WTC11 (cell line): ENCODE measurements around the gene BAIAP2L2. TPM values are rescaled to one million over a fixed set of nuclear protein-coding genes. Genes with fewer than 3 reads are reported as not detected.

Source experiments
- ATAC-seq: fragments of 200-7000 bp; cut with Tn5 transposase; 2 replicates; pipeline ENCODE4 v1.10.0; 2021; ENCODE audit warnings: mild to moderate bottlenecking, moderate library complexity
- CTCF ChIA-PET: fragments of 300-600 bp; sonication (Branson Sonifier 250); formaldehyde crosslinking; loops from one replicate; lab custom pipeline; 2021; ENCODE audit warnings: antibody characterized with exemption; lab: Charles Lee
- POLR2A ChIA-PET: fragments of 350-600 bp; sonication (Branson Sonifier 250); formaldehyde crosslinking; loops from one replicate; lab custom pipeline; 2021; ENCODE audit warnings: antibody characterized with exemption; lab: Charles Lee
- DNase-seq: peaks from one replicate; pipeline ENCODE4 v3.0.0; 2021; ENCODE audit warnings: low spot score
- H3K27ac Mint-ChIP-seq: 2 replicates; pipeline ENCODE4 v1.8.0; 2021; ENCODE audit warnings: mixed read lengths
- H3K27me3 Mint-ChIP-seq: 2 replicates; pipeline ENCODE4 v1.8.0; 2021; ENCODE audit warnings: low read depth, mild to moderate bottlenecking, moderate library complexity, mixed read lengths
- H3K36me3 Mint-ChIP-seq: 2 replicates; pipeline ENCODE4 v1.8.0; 2021; ENCODE audit warnings: mixed read lengths
- H3K4me1 Mint-ChIP-seq: 2 replicates; pipeline ENCODE4 v1.8.0; 2022; ENCODE audit warnings: mixed read lengths
- H3K4me3 Mint-ChIP-seq: 2 replicates; pipeline ENCODE4 v1.8.0; 2021; ENCODE audit warnings: mild to moderate bottlenecking, moderate library complexity, mixed read lengths
- H3K9me3 Mint-ChIP-seq: 2 replicates; pipeline ENCODE4 v1.8.0; 2021; ENCODE audit warnings: mixed read lengths
- AR ChIP-seq: fragments of 250-450 bp; sonication (Bioruptor Pico); IDR thresholded peaks from 2 replicates; pipeline ENCODE4 v1.9.0; 2021; ENCODE audit warnings: mild to moderate bottlenecking
- ATF2 ChIP-seq: sonication (generic); formaldehyde crosslinking; IDR thresholded peaks from 2 replicates; pipeline ENCODE4 v1.8.1; 2022; ENCODE audit warnings: low read depth, missing genetic modification reagents, borderline replicate concordance
- CDX4 ChIP-seq: fragments of 250-450 bp; sonication (Bioruptor Pico); IDR thresholded peaks from 2 replicates; pipeline ENCODE4 v1.9.0; 2021; ENCODE audit warnings: moderate library complexity, mild to moderate bottlenecking, inconsistent platforms, borderline replicate concordance
- E2F4 ChIP-seq: sonication (generic); formaldehyde crosslinking; IDR thresholded peaks from 2 replicates; pipeline ENCODE4 v1.8.1; 2022; ENCODE audit warnings: low read depth, mild to moderate bottlenecking, moderate library complexity, missing genetic modification reagents, borderline replicate concordance
- ESRRA ChIP-seq: sonication (generic); formaldehyde crosslinking; IDR thresholded peaks from 2 replicates; pipeline ENCODE4 v1.8.1; 2022; ENCODE audit warnings: mild to moderate bottlenecking, missing genetic modification reagents, borderline replicate concordance
- FOXJ3 ChIP-seq: sonication (generic); formaldehyde crosslinking; IDR thresholded peaks from 2 replicates; pipeline ENCODE4 v1.9.0; 2021; ENCODE audit warnings: missing genetic modification reagents, mild to moderate bottlenecking, borderline replicate concordance
- IRF1 ChIP-seq: sonication (generic); formaldehyde crosslinking; IDR thresholded peaks from 2 replicates; pipeline ENCODE4 v1.8.0; 2023; ENCODE audit warnings: missing genetic modification reagents
- MAX ChIP-seq: sonication (generic); formaldehyde crosslinking; IDR thresholded peaks from 2 replicates; pipeline ENCODE4 v1.8.0; 2022; ENCODE audit warnings: mild to moderate bottlenecking, missing genetic modification reagents
- MYBL2 ChIP-seq: sonication (generic); formaldehyde crosslinking; IDR thresholded peaks from 2 replicates; pipeline ENCODE4 v1.8.1; 2023; ENCODE audit warnings: mild to moderate bottlenecking, moderate library complexity, missing genetic modification reagents
- NR3C1 ChIP-seq: sonication (generic); formaldehyde crosslinking; conservative IDR thresholded peaks from 2 replicates; pipeline ENCODE4 v1.8.1; 2023; ENCODE audit warnings: low read depth, mild to moderate bottlenecking, missing genetic modification reagents
- SOX15 ChIP-seq: fragments of 250-450 bp; sonication (Bioruptor Pico); IDR thresholded peaks from 2 replicates; pipeline ENCODE4 v1.9.0; 2021; ENCODE audit warnings: mild to moderate bottlenecking
- ZMAT4 ChIP-seq: fragments of 250-450 bp; sonication (Bioruptor Pico); IDR thresholded peaks from 2 replicates; pipeline ENCODE4 v1.9.0; 2021; ENCODE audit warnings: mild to moderate bottlenecking
- ZNF317 ChIP-seq: sonication (generic); formaldehyde crosslinking; IDR thresholded peaks from 2 replicates; pipeline ENCODE4 v1.8.1; 2023; ENCODE audit warnings: low read depth, mild to moderate bottlenecking, moderate library complexity, missing genetic modification reagents, borderline replicate concordance
- ZNF423 ChIP-seq: fragments of 250-450 bp; sonication (Bioruptor Pico); IDR thresholded peaks from 2 replicates; pipeline ENCODE4 v2.1.2; 2022; ENCODE audit warnings: mild to moderate bottlenecking, moderate library complexity
- ZNF512 ChIP-seq: sonication (generic); formaldehyde crosslinking; IDR thresholded peaks from 2 replicates; pipeline ENCODE4 v1.8.1; 2022; ENCODE audit warnings: missing genetic modification reagents, borderline replicate concordance
- ZSCAN18 ChIP-seq: fragments of 250-450 bp; sonication (Bioruptor Pico); IDR thresholded peaks from 2 replicates; pipeline ENCODE4 v2.1.2; 2022; ENCODE audit warnings: mild to moderate bottlenecking, moderate library complexity
- total RNA-seq: library from RNA; stranded (reverse); gene quantifications from 3 replicates; pipeline ENCODE4 v1.2.3, GENCODE V29; 2021

BAIAP2L2 gene
- total RNA-seq, 1 experiment from 2014 or later = 3.0 TPM

GRCh38 chr22:38042488-38042790, 68.0 kb downstream of the BAIAP2L2 start (continued):
- TF ChIP-seq ATF2 (CRISPR knock-in tag) (no peak), MAX (no peak), ZNF512 (CRISPR knock-in tag) (no peak), ZSCAN18 (no peak), SOX15 (CRISPR knock-in tag) (no peak), FOXJ3 (CRISPR knock-in tag) (no peak), ZNF317 (CRISPR knock-in tag) (no peak)

- no peaks in the 10 kb centered on the region for H3K36me3 Mint-ChIP-seq
- H3K27ac Mint-ChIP-seq = no peak overlapping the region
- no peaks in the 10 kb centered on the region for H3K4me1 Mint-ChIP-seq
- ChIA-PET POLR2A (no interaction called here), CTCF (interaction anchor here (1.2 kb wide), 1 partner anchor 10 kb away, joined by 9 read pairs; no protein-coding TSS in a partner anchor)
- H3K27me3 Mint-ChIP-seq = no peaks in the 10 kb centered on the region; the same call in 1 of the 2 replicates
- DNase-seq = no peak
- no peak overlapping the region for H3K4me3 Mint-ChIP-seq
- no peak for TF ChIP-seq NR3C1 (CRISPR knock-in tag)
- H3K9me3 Mint-ChIP-seq = no peaks in the 10 kb centered on the region
- no peak for ATAC-seq
These were observed 68.6 kb downstream of the BAIAP2L2 start for GRCh38 chr22:38041760-38042487.

GRCh38 chr22:38040953-38041759, 69.3 kb downstream of the BAIAP2L2 start:
- no peak for ATAC-seq
- no peak overlapping the region for H3K4me3 Mint-ChIP-seq
- H3K27ac Mint-ChIP-seq = no peak overlapping the region
- POLR2A ChIA-PET = no interaction called here
- H3K36me3 Mint-ChIP-seq = no peaks in the 10 kb centered on the region
- H3K4me1 Mint-ChIP-seq = no peaks in the 10 kb centered on the region
- no peaks in the 10 kb centered on the region; the same call in 1 of the 2 replicates for H3K27me3 Mint-ChIP-seq
- no peak for DNase-seq
- H3K9me3 Mint-ChIP-seq = no peaks in the 10 kb centered on the region
- CTCF ChIA-PET = interaction anchor here (1.4 to 2.4 kb wide), 2 partner anchors 11 to 57 kb away, joined by 6 to 13 read pairs; no protein-coding TSS in a partner anchor
- TF ChIP-seq ESRRA (CRISPR knock-in tag) (no peak), CDX4 (CRISPR knock-in tag) (no peak), ZSCAN18 (no peak), ZNF317 (CRISPR knock-in tag) (no peak), ZNF423 (no peak), E2F4 (CRISPR knock-in tag) (no peak), AR (CRISPR knock-in tag) (no peak), IRF1 (CRISPR knock-in tag) (no peak), ZMAT4 (CRISPR knock-in tag) (no peak), MYBL2 (CRISPR knock-in tag) (no peak)
